GM21390 (cell line): ENCODE measurements around the gene ETS2.

Experiments
- ATAC-seq: cut with Tn5 transposase; IDR thresholded peaks from one replicate; pipeline ENCODE4 v1.9.1; 2021; ENCODE audit not compliant: unreplicated experiment

Gene ETS2

GRCh38 chr21:38777531-38777930 is 28.2 kb upstream of the ETS2 start:
- no peak for ATAC-seq

DNA sequence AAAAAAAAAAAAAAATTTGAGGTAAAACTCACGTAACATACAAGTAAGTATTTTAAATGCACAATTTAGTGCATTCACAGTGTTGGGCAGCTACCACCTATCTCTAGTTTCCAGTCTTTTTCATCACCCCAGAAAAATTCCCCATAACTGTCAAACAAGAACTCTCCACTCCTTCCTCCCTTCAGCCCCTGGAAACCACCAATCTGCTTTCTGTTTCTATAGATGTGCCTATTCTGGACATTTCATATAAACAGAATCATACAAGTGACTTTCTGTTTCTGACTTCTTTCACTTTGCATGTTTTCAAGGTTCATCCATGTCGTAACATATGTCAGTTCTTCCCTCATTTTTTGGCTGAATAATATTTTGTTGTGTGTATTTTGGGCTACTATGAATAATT is 24.9 kb upstream of the ETS2 start:
- ATAC-seq = peak; percentile 60

- ATAC-seq = no peak
Observed at GRCh38 chr21:38784458-38785266, 21.1 kb upstream of the ETS2 start.

DNA sequence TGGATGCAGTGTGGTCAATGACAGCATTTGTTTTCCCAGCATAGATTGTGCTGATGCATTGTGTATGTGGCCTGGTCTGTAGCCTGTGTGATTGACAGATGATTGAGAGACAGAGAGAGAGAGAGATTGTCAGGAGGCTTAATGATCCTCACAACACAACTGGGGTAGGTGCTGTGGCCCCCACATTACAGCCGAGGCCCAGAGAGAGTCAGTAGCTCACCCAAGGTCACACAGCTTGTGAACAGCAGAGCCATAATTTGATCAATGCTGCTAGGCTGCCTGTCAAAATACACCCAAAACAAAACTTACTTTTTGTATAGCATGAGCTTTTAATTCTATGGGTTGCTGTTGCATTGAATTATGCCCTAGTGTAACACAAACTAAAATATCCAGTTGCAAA is 20.2 kb upstream of the ETS2 start:
- no peak for ATAC-seq

DNA sequence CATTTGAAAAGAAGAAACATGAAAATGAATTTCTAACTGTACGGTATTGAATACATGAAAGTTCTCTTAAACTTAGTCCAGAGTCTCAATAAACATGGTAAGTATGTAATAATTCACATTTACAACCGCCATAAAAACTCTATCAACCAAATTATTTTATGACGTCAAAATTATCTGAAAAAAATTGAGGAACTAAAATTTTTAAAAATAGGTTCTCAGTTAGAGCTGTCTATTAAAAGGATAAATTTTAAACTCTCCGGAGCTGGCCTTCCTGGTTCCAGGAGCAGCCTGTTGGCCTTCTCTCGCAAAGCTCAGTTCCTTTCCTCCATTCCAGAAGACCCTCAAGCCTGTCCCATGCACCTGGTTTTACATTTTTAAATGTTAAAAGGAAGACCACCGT is 18.7 kb upstream of the ETS2 start:
- ATAC-seq = no peak

GRCh38 chr21:38787461-38788274 is 18.1 kb upstream of the ETS2 start:
- no peak for ATAC-seq

DNA sequence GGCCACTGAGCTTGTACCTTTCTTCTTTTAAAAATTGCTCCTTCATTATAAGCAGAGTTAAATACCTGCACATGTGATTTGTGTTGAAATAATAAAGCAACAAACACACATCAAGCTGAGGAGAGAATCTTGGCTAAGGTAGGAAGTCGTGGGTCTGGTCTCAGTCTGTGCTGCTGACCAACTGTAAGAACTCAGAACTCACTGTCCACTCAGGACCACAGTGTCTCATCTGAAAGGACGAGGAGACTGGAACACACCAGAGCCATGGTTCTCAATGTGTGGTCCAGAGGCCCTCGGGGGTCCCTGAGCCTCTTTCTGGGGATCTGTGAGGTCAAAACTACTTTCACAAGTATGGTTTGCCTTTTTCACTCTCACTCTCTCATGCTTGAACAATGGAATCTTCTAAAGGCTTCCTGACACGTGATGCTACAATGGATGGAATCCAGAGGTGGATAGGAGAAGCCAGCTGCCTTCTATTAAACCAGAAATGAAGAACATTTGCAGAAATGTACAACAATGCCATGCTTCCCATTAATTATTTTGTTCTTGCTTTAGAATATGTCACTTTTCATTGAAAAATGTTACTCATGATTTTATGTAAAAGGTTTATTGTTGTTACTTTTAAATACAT is 17.3 kb upstream of the ETS2 start:
- no peak for ATAC-seq

- no peak for ATAC-seq
Observed at GRCh38 chr21:38789275-38789674, 16.5 kb upstream of the ETS2 start.

DNA sequence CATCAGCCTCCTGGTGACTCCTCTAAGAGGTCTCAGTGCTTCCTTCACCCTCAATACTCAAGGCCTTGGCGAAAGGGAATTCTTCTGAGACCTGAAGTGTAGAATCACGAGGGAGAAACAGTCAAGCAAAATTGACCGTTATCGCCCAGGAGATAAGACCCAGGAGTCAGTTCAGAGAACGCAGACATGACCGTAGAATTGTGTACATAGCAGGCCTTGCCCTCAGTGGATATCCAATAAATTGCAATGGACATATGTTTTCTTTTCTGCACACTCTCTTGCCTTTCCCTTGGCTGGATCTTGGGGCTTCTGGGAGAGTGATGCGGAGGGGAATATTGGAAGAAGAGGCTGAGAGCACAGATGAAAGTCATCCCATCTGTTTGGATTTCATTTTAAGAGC is 15.7 kb upstream of the ETS2 start:
- no peak for ATAC-seq

DNA sequence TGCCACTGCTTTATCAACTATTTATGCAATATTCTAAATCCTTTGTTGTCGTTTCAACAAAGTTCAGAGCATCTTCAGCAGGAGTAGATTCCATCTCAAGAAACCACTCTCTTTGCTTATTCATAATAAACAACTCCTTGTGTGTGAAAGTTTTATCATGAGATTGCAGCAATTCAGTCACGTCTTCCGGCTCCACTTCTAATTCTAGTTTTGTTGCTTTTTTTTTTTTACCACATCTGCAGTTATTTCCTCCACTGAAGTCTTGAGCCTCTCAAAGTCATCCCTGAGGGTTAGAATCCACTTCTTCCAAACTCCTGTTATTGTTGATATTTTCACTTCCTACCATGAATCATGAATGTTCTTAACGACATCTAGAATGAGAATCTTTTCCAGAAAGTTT is 14.8 kb upstream of the ETS2 start:
- ATAC-seq = no peak

GRCh38 chr21:38792676-38793459 is 12.9 kb upstream of the ETS2 start:
- no peak for ATAC-seq

DNA sequence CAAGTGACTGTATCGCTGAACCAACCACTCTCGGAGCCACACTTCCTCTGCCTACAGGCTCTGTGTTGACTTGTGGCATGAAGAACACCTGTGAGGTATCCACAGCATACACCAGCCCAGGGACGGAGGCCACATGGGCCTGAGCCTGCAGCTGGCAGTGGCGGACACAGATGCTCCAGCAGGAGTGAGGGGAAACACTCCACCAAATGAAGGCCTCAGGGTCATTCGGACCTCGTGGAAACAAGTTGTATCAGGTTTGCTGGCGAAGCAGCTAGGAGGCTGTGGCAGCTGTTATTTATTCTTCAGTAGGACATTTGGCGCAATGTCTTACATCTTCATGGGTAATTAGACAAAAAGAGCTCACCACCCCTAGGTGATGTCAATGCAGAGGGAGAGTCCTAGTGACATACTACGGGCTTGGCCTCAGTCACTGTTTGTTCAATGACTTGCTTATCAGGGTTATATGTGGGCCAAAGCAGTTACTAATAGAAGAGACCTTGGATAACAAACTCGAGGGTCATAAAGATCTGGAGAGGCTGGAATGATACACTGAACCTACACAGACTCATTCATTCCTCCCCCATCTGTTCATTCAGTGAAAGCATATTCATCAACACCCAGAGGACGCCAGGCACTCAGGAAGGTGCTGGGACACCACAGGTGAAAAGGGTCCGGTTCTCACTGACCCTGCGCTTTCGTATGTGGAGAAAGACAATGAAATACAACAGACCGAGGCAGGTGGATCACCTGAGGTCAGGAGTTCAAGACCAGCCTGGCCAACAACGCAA is 11.6 kb upstream of the ETS2 start:
- no peak for ATAC-seq

GRCh38 chr21:38794978-38795377 is 10.8 kb upstream of the ETS2 start:
- no peak for ATAC-seq

- no peak for ATAC-seq
Observed at GRCh38 chr21:38795475-38795874, 10.3 kb upstream of the ETS2 start.

DNA sequence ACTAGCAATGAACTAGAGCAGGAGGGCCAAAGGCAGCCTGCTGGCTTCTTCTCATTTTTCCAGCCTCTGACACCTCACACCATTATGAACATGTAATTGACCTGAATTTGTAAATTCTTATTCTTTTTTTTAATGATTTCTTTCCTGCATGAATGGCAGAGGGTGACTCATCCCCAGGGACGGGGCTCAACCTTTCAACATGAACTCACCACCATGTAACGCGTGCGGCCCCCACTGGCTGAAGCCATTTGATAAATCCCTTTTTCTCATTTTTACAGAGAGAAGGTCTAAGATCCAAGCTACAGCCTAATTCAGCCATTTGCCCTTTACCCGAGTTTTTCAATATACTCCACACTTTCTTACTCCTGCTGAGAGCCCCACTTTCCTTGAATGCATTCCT is 9.3 kb upstream of the ETS2 start:
- no peak for ATAC-seq

DNA sequence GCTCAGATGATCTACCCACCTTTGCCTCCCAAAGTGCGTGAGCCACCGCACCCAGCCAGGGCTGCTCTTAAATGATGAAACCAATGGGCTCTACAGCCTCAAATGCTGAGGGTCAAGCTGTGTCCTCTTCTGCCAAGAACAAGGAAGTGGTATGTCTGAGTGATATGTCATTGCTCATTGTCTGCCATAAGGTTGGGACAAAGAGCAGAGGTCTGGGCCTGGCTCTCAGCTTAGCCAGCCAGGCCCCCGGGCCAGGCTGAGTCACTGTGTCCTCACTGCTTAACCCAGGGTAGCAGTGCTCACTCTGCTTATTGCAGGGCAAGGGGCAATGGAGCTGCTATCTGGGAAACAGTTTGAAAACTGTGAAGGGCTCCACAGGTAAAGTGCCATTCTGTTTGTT is 8.3 kb upstream of the ETS2 start:
- ATAC-seq = no peak

DNA sequence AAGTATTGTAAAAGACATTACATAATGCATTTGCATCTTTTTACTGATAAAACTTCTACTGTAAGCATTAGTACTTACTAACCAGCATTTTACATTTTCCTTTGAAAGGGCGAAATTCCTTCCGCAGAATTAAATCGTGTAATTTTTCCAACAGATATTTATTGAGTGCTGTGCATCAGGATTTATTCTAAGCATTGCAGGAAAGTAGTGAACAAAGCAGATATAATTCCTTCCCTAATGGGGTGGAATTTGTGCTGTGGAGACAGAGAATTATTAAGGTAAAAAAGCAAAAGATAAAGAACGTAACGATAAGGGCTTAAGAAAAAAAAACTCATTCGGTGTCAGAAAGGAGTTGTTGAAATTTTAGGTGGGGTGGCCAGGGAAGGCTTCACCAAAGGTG is 7.6 kb upstream of the ETS2 start:
- ATAC-seq = no peak

DNA sequence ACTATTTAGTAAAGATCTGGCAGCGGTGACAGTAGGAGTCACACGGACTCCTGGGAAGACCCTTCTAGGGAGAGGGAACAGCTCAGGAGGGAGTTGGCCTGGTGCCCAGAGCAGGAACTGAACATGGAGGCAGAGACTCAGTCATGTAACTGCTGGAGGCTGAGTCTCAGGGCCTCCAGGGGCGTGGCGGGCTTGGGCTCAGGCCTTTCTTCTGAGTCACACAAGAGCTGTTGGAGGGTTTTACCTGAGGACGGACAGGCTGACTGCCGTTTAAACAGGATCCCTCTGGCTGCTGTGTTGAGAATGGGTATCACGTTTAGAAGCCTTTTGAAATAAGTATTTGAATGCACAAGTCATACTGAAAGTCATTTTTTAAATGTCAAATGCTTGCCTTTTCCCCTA is 7.2 kb upstream of the ETS2 start:
- ATAC-seq = no peak

DNA sequence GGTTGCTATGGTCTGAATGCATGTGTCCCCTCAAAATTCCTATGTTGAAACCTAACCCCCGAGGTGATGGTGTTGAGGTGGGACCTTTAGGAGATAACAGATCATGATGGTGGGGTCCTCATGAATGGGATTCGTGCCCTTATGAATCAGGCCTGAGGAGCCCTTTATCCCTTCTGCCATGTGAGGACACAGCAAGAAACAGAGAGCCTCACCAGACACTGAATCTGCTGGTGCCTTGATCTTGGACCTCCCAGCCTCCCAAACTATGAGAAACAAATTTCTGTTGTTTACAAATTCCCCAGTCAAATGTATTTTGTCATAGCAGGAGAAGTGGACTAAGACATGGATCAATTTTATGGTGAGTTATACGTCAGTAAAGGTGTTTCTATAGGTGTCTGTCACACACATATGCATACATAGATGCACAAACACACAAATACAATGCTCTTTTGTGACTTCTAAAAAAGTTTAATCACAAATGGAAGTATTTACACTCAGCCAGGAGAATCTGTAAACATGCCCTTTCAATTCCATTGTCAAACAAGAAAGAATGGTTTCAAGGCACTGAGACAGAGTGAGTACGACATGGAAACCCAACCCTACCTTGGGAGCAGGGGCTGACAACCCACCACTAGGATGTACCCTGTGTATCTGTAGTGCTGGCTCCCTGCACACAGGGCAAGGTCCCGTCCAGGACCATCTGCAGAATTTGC is 5.5 kb upstream of the ETS2 start:
- ATAC-seq = no peak
